ENCODE measurements around the gene TMEM186. TPM values are rescaled to one million over a fixed set of nuclear protein-coding genes. Genes with fewer than 3 reads are reported as not detected.

The TMEM186 gene
- total and polyA plus RNA-seq, 8 donors: 2.7 to 9.3 (median 4.4) TPM

GRCh38 chr16:8816967-8817655 is 19.7 kb upstream of the TMEM186 start:
- Histone ChIP-seq H3K4me1 (no peaks in the 10 kb centered on the region), H3K27ac (no peak overlapping the region), H3K27me3 (no peaks in the 10 kb centered on the region), H3K4me3 (no peak overlapping the region), H3K36me3 (peaks cover 3 to 52% (median 34%) of the 10 kb centered on the region in 3 donors), H3K9me3 (no peaks in the 10 kb centered on the region)
- WGBS, 2 donors: 87 to 90% methylated on average over 6 of the region's 6 CpGs
- FAIRE-seq: no peak
- intact Hi-C loops (cut with DNase I): no loop called here
- DNase-seq: no peak
- ATAC-seq: no peak
- TF ChIP-seq CTCF (IDR thresholded peaks at IDR 0.05): no peak

GRCh38 chr16:8814095-8814806 is 16.8 kb upstream of the TMEM186 start:
- no peak for DNase-seq
- no peak for ATAC-seq
- Histone ChIP-seq H3K4me3 (no peak overlapping the region), H3K9me3 (no peaks in the 10 kb centered on the region), H3K36me3 (peaks cover 7 to 76% (median 40%) of the 10 kb centered on the region in 3 donors), H3K27ac (no peak overlapping the region), H3K4me1 (no peaks in the 10 kb centered on the region), H3K27me3 (no peaks in the 10 kb centered on the region)
- WGBS, 2 donors: 93 to 96% methylated on average over 14 of the region's 14 CpGs
- no peak for TF ChIP-seq CTCF (IDR thresholded peaks at IDR 0.05)
- intact Hi-C loops (cut with DNase I): no loop called here
- FAIRE-seq: no peak

- DNase-seq (no peak), FAIRE-seq (no peak), ATAC-seq (no peak)
- WGBS, 2 donors: 82 to 84% methylated on average over 12 of the region's 12 CpGs
- Histone ChIP-seq H3K36me3 (peaks cover 7 to 84% (median 55%) of the 10 kb centered on the region in 3 donors), H3K27ac (no peak overlapping the region), H3K4me3 (no peak overlapping the region), H3K27me3 (no peaks in the 10 kb centered on the region), H3K9me3 (no peaks in the 10 kb centered on the region), H3K4me1 (peaks cover 0 to 2% (median 0%) of the 10 kb centered on the region in 3 donors)
- intact Hi-C loops (cut with DNase I): no loop called here
- no peak for TF ChIP-seq CTCF (IDR thresholded peaks at IDR 0.05)
Observed at GRCh38 chr16:8812162-8812843, 14.9 kb upstream of the TMEM186 start.

GRCh38 chr16:8808613-8809353 is 11.3 kb upstream of the TMEM186 start:
- no peak overlapping the region for H3K27ac ChIP-seq
- H3K36me3 ChIP-seq: peaks cover 4 to 90% (median 55%) of the 10 kb centered on the region in 3 donors
- peak in 2 of 4 donors; percentile 15 to 39 for ATAC-seq
- WGBS, 2 donors: 49 to 57% methylated on average over 11 of the region's 11 CpGs
- H3K4me1 ChIP-seq: peaks cover 0 to 2% (median 0%) of the 10 kb centered on the region in 3 donors
- H3K27me3 ChIP-seq: no peaks in the 10 kb centered on the region
- TF ChIP-seq CTCF (IDR thresholded peaks at IDR 0.05): no peak
- intact Hi-C loops (cut with DNase I): no loop called here
- no peak for DNase-seq
- FAIRE-seq: no peak
- no peak overlapping the region for H3K4me3 ChIP-seq
- H3K9me3 ChIP-seq: no peaks in the 10 kb centered on the region

Measured in pancreas (tissue), 10 donors.